Type B pancreatic cell (in vitro differentiated cells): ENCODE measurements around the gene INKA1. TPM values are rescaled to one million over a fixed set of nuclear protein-coding genes. Genes with fewer than 3 reads are reported as not detected.

Source experiments
- DNase-seq: peaks from one replicate; pipeline ENCODE4 v3.0.0; 2021; ENCODE audit warnings: mixed read lengths; ENCODE audit not compliant: unreplicated experiment; ENCODE audit errors: extremely low spot score
- H3K27ac Mint-ChIP-seq: 2 replicates; pipeline ENCODE4 v1.8.0; 2021; ENCODE audit warnings: mild to moderate bottlenecking, mixed read lengths
- H3K27me3 Mint-ChIP-seq: 2 replicates; pipeline ENCODE4 v1.8.0; 2021; ENCODE audit warnings: mixed read lengths
- H3K36me3 Mint-ChIP-seq: 2 replicates; pipeline ENCODE4 v1.8.0; 2021; ENCODE audit warnings: mixed read lengths
- H3K4me1 Mint-ChIP-seq: one replicate; pipeline ENCODE4 v1.8.0; 2021; ENCODE audit warnings: mixed read lengths; ENCODE audit not compliant: unreplicated experiment
- H3K4me3 Mint-ChIP-seq: 2 replicates; pipeline ENCODE4 v1.8.0; 2021; ENCODE audit warnings: mild to moderate bottlenecking, mixed read lengths
- H3K9me3 Mint-ChIP-seq: 2 replicates; pipeline ENCODE4 v1.8.0; 2021; ENCODE audit warnings: mixed read lengths
- total RNA-seq: library from RNA; stranded (reverse); gene quantifications from 2 replicates; pipeline ENCODE4 v1.2.1, GENCODE V29; 2021; ENCODE audit warnings: low replicate concordance
- TF ChIP-seq, protein P1 (sequence below): fragments of 200-600 bp; sonication (generic); conservative IDR thresholded peaks from 2 replicates; pipeline ENCODE4 v1.5.0; 2021; ENCODE audit warnings: antibody characterized with exemption, mild to moderate bottlenecking

Gene INKA1
- total RNA-seq, 1 donor from 2014 or later, result 6.7 TPM

DNA sequence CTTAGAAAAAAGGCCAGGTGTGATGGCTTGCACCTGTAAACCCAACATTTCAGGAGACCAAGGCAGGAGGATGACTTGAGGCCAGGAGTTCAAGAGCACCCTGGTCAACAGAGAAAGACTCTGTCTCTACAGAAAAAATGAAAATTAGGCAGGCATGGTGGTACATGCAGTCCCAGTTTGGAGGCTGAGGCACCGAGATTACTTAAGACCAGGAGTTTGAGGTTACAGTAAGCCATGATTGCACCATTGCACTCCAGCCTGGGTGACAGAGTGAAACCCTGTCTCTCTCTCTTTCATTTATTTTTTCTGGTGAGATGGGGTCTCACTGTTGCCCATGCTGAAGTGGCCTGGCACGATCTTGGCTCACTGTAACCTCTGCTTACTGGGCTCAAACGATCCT lies 41.4 kb upstream of the INKA1 start:
- TF ChIP-seq, protein P1, sequence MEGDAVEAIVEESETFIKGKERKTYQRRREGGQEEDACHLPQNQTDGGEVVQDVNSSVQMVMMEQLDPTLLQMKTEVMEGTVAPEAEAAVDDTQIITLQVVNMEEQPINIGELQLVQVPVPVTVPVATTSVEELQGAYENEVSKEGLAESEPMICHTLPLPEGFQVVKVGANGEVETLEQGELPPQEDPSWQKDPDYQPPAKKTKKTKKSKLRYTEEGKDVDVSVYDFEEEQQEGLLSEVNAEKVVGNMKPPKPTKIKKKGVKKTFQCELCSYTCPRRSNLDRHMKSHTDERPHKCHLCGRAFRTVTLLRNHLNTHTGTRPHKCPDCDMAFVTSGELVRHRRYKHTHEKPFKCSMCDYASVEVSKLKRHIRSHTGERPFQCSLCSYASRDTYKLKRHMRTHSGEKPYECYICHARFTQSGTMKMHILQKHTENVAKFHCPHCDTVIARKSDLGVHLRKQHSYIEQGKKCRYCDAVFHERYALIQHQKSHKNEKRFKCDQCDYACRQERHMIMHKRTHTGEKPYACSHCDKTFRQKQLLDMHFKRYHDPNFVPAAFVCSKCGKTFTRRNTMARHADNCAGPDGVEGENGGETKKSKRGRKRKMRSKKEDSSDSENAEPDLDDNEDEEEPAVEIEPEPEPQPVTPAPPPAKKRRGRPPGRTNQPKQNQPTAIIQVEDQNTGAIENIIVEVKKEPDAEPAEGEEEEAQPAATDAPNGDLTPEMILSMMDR, result no peak
- Mint-ChIP-seq H3K9me3 (no peaks in the 10 kb centered on the region), H3K4me1 (no peaks in the 10 kb centered on the region), H3K27ac (no peak overlapping the region), H3K27me3 (no peaks in the 10 kb centered on the region), H3K36me3 (peaks cover 4% of the 10 kb centered on the region), H3K4me3 (no peak overlapping the region)
- DNase-seq, result no peak

- TF ChIP-seq, protein P1, result no peak
- no peaks in the 10 kb centered on the region for H3K27me3 Mint-ChIP-seq
- H3K27ac Mint-ChIP-seq, result no peak overlapping the region
These were observed 39.1 kb upstream of the INKA1 start for GRCh38 chr3:49763981-49764380.

DNA sequence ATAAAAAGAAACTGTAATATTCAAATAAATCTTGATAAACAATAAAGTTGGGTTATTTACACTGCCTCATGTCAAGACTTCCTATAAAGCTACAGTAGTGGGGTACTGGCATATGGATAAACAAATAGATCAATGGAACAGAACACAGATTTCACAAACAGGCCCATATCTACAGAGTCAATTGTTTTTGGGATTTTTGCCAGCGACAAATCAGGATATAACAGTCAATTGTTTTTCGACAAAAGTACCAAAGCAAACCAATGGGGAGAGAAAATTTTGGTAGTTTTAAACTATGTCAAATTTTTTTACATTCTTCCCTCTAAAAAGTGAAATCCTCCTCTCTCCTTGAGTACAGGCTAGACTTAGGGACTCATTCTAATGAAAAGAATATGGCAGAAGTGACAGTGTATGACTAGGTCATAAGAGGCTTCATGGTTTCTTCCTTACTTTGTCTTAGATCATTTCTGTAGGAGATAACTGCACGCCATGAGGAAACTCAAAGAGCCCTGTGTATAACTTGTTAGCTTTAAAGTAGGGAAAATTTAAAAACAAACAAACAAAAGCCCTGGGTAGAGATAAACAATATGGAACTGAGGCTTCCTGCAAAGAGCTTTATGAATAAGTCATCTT lies 33.7 kb upstream of the INKA1 start:
- H3K4me1 Mint-ChIP-seq, result no peaks in the 10 kb centered on the region
- no peak for DNase-seq
- H3K36me3 Mint-ChIP-seq, result no peaks in the 10 kb centered on the region
- TF ChIP-seq, protein P1, result no peak
- H3K27ac Mint-ChIP-seq, result no peak overlapping the region
- no peak overlapping the region for H3K4me3 Mint-ChIP-seq
- H3K9me3 Mint-ChIP-seq, result no peaks in the 10 kb centered on the region
- no peaks in the 10 kb centered on the region for H3K27me3 Mint-ChIP-seq

More at GRCh38 chr3:49763981-49764380, 39.1 kb upstream of the INKA1 start:
- peaks cover 4% of the 10 kb centered on the region for H3K36me3 Mint-ChIP-seq
- H3K4me3 Mint-ChIP-seq, result no peak overlapping the region
- H3K9me3 Mint-ChIP-seq, result no peaks in the 10 kb centered on the region
- no peaks in the 10 kb centered on the region for H3K4me1 Mint-ChIP-seq
- no peak for DNase-seq

DNA sequence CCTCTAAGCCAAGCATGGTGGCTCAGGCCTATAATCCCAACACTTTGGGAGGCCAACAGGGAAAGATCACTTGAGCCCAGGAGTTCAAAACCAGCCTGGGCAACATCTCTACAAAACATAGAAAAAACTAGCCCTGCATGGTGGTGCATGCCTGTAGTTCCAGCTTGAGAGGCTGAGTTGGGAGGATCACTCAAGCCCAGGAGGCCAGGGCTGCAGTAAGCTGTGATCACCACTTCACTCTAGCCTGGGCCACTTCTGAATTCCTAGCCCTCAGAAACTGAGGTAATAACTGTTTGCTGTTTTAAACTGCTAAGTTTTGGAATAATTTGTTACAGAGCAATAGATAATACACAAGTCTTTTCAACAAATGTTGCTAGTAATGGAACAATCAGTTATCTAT lies 33.1 kb upstream of the INKA1 start:
- TF ChIP-seq, protein P1, result no peak
- no peaks in the 10 kb centered on the region for H3K9me3 Mint-ChIP-seq
- no peaks in the 10 kb centered on the region for H3K4me1 Mint-ChIP-seq
- H3K36me3 Mint-ChIP-seq, result peaks cover 3% of the 10 kb centered on the region
- DNase-seq, result no peak
- H3K4me3 Mint-ChIP-seq, result no peak overlapping the region
- H3K27me3 Mint-ChIP-seq, result no peaks in the 10 kb centered on the region
- H3K27ac Mint-ChIP-seq, result no peak overlapping the region

GRCh38 chr3:49771340-49771938 lies 31.6 kb upstream of the INKA1 start:
- TF ChIP-seq, protein P1, result no peak
- Mint-ChIP-seq H3K27me3 (no peaks in the 10 kb centered on the region), H3K36me3 (peaks cover 3% of the 10 kb centered on the region), H3K9me3 (no peaks in the 10 kb centered on the region), H3K27ac (no peak overlapping the region), H3K4me1 (no peaks in the 10 kb centered on the region), H3K4me3 (no peak overlapping the region)
- no peak for DNase-seq
